Vagina (tissue), 2 donors: ENCODE results near the gene MARCKS. TPM values are rescaled to one million over a fixed set of nuclear protein-coding genes. Genes with fewer than 3 reads are reported as not detected.

Experiments
- DNase-seq, 2 donors: peaks; one replicate each; pipeline ENCODE4 v3.0.0-alpha.2; 2017; ENCODE audit errors: extremely low spot score in 2 of 2
- H3K27ac ChIP-seq: fragments of 200-600 bp; sonication (generic); one replicate; pipeline ENCODE4 v1.5.1; 2019
- H3K27me3 ChIP-seq: fragments of 200-600 bp; sonication (generic); one replicate; pipeline ENCODE4 v1.5.1; 2019
- H3K36me3 ChIP-seq, 2 donors: fragments of 200-600 bp; sonication (generic); one replicate each; pipeline ENCODE4 v1.5.1; 2017 to 2019
- H3K4me1 ChIP-seq: fragments of 200-600 bp; sonication (generic); one replicate; pipeline ENCODE4 v1.5.1; 2019
- H3K4me3 ChIP-seq, 2 donors: fragments of 200-600 bp; sonication (generic); 1 replicate in 1 of 2; 2 replicates in 1 of 2; pipeline ENCODE4 v1.5.1; 2016 to 2019
- H3K9me3 ChIP-seq: fragments of 200-600 bp; sonication (generic); one replicate; pipeline ENCODE4 v1.5.1; 2019
- POLR2A ChIP-seq, 2 donors: fragments of 450-650 bp; IDR thresholded peaks; one replicate each; pipeline ENCODE4 v1.6.1; 2017; ENCODE audit warnings: antibody characterized with exemption in 2 of 2, mild to moderate bottlenecking in 2 of 2, moderate library complexity in 2 of 2
- POLR2AphosphoS5 ChIP-seq, 2 donors: sonication (generic); formaldehyde crosslinking; IDR thresholded peaks; one replicate each; pipeline ENCODE4 v1.9.0; 2017; ENCODE audit warnings: antibody characterized with exemption in 2 of 2, mild to moderate bottlenecking in 2 of 2, low read depth in 1 of 2; ENCODE audit not compliant: insufficient read depth in 1 of 2
- intact Hi-C: fragments of 100-400 bp; cut with DNase I; formaldehyde crosslinking; loops from one replicate; pipeline ENCODE4 v1.15.1; 2023
- total RNA-seq: library from RNA; depleted of rRNA; stranded (reverse); fragments of >200 nt; gene quantifications from one replicate; pipeline ENCODE4 v1.2.3, GENCODE V29; 2016
- TF ChIP-seq, protein P1 (sequence below), 3 experiments: fragments of 450-650 bp in 2 of 3; fragments of 200-600 bp in 1 of 3; sonication (generic) in 1 of 3; IDR thresholded peaks; one replicate each; pipeline ENCODE4 v1.5.1; 2017 to 2019; ENCODE audit warnings: antibody characterized with exemption in 3 of 3, mild to moderate bottlenecking in 2 of 3, moderate library complexity in 2 of 3

Gene MARCKS
- total RNA-seq, 1 donor from 2014 or later: 46.4 TPM

GRCh38 chr6:113819169-113819830 lies 37.8 kb upstream of the MARCKS start:
- Histone ChIP-seq H3K27ac (no peak overlapping the region), H3K4me1 (no peaks in the 10 kb centered on the region), H3K9me3 (no peaks in the 10 kb centered on the region), H3K27me3 (no peaks in the 10 kb centered on the region), H3K4me3 (no peak overlapping the region), H3K36me3 (no peaks in the 10 kb centered on the region)
- intact Hi-C loops: no loop called here
- no peak for DNase-seq
- TF ChIP-seq POLR2AphosphoS5 (IDR thresholded peaks at IDR 0.05; ENCODE audit: insufficient read depth in 1 of 2, low read depth in 1 of 2): no peak
- TF ChIP-seq POLR2A (IDR thresholded peaks at IDR 0.05): no peak
- TF ChIP-seq, protein P1, sequence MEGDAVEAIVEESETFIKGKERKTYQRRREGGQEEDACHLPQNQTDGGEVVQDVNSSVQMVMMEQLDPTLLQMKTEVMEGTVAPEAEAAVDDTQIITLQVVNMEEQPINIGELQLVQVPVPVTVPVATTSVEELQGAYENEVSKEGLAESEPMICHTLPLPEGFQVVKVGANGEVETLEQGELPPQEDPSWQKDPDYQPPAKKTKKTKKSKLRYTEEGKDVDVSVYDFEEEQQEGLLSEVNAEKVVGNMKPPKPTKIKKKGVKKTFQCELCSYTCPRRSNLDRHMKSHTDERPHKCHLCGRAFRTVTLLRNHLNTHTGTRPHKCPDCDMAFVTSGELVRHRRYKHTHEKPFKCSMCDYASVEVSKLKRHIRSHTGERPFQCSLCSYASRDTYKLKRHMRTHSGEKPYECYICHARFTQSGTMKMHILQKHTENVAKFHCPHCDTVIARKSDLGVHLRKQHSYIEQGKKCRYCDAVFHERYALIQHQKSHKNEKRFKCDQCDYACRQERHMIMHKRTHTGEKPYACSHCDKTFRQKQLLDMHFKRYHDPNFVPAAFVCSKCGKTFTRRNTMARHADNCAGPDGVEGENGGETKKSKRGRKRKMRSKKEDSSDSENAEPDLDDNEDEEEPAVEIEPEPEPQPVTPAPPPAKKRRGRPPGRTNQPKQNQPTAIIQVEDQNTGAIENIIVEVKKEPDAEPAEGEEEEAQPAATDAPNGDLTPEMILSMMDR (IDR thresholded peaks at IDR 0.05): no peak

- peaks cover 8% of the 10 kb centered on the region for H3K4me1 ChIP-seq
- H3K9me3 ChIP-seq: no peaks in the 10 kb centered on the region
- H3K36me3 ChIP-seq: no peaks in the 10 kb centered on the region
- H3K4me3 ChIP-seq: no peak overlapping the region
- TF ChIP-seq POLR2AphosphoS5 (IDR thresholded peaks at IDR 0.05; ENCODE audit: insufficient read depth in 1 of 2, low read depth in 1 of 2) (no peak), POLR2A (IDR thresholded peaks at IDR 0.05) (no peak)
- TF ChIP-seq, protein P1 (IDR thresholded peaks at IDR 0.05): no peak
- no peaks in the 10 kb centered on the region for H3K27me3 ChIP-seq
- intact Hi-C loops: no loop called here
- no peak overlapping the region for H3K27ac ChIP-seq
- no peak for DNase-seq
Observed at GRCh38 chr6:113820761-113821160, 36.4 kb upstream of the MARCKS start.

DNA sequence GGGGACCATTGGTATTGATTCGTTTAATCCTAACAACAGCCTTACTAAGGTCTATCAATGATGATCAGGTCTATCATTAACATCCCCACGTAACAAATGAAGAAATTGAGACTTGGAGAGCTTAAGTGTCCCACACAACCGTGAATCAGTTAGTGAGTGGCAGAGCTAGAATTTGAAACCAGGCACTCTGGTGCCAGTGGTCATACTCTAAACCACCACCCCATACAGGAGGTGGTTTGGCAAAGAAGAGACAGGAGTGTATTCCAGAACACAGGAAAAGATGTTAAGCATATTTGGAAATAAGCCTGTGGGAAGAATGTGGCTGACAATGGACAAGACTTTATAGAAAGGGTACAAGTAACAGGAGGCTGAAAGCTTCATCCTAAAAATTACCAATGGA lies 35.7 kb upstream of the MARCKS start:
- TF ChIP-seq POLR2A (IDR thresholded peaks at IDR 0.05) (no peak), POLR2AphosphoS5 (IDR thresholded peaks at IDR 0.05; ENCODE audit: insufficient read depth in 1 of 2, low read depth in 1 of 2) (no peak)
- TF ChIP-seq, protein P1 (IDR thresholded peaks at IDR 0.05): no peak
- H3K27me3 ChIP-seq: no peaks in the 10 kb centered on the region
- peaks cover 12% of the 10 kb centered on the region for H3K4me1 ChIP-seq
- no peak overlapping the region for H3K27ac ChIP-seq
- no peaks in the 10 kb centered on the region for H3K36me3 ChIP-seq
- no peaks in the 10 kb centered on the region for H3K9me3 ChIP-seq
- no peak overlapping the region for H3K4me3 ChIP-seq
- intact Hi-C loops: no loop called here
- no peak for DNase-seq

- no peak for TF ChIP-seq POLR2AphosphoS5 (IDR thresholded peaks at IDR 0.05; ENCODE audit: insufficient read depth in 1 of 2, low read depth in 1 of 2)
- TF ChIP-seq, protein P1 (IDR thresholded peaks at IDR 0.05): no peak
- no peak for TF ChIP-seq POLR2A (IDR thresholded peaks at IDR 0.05)
- H3K4me3 ChIP-seq: no peak overlapping the region
- no peaks in the 10 kb centered on the region for H3K9me3 ChIP-seq
- DNase-seq: no peak
- H3K27me3 ChIP-seq: no peaks in the 10 kb centered on the region
- no peak overlapping the region for H3K27ac ChIP-seq
- no peaks in the 10 kb centered on the region for H3K36me3 ChIP-seq
- intact Hi-C loops: no loop called here
- H3K4me1 ChIP-seq: peaks cover 12% of the 10 kb centered on the region
Observed at GRCh38 chr6:113823916-113824315, 33.2 kb upstream of the MARCKS start.

DNA sequence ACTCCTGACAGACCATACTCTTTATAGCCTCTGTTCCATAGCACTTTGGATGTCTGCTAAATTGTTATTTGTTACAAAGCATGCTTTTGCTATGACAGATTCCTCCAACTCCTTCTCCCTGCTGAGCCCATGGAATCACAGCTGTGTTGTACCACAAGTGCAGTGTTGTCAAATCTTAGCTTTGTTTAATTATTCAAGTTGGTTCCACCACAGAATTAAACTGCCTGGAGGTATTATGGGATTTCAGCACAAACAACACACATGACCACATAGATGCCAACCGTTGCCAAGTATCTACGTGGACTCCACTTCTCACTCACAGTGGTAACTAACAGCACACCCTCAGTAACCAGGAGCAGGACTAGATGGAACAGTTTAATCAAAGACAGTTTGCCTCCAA lies 32.7 kb upstream of the MARCKS start:
- intact Hi-C loops: no loop called here
- H3K4me1 ChIP-seq: peaks cover 12% of the 10 kb centered on the region
- no peaks in the 10 kb centered on the region for H3K27me3 ChIP-seq
- no peaks in the 10 kb centered on the region for H3K9me3 ChIP-seq
- no peak for DNase-seq
- TF ChIP-seq POLR2AphosphoS5 (IDR thresholded peaks at IDR 0.05; ENCODE audit: insufficient read depth in 1 of 2, low read depth in 1 of 2) (no peak), POLR2A (IDR thresholded peaks at IDR 0.05) (no peak)
- TF ChIP-seq, protein P1 (IDR thresholded peaks at IDR 0.05): no peak
- no peak overlapping the region for H3K4me3 ChIP-seq
- no peak overlapping the region for H3K27ac ChIP-seq
- no peaks in the 10 kb centered on the region for H3K36me3 ChIP-seq
